ENCODE results near the gene CIC. TPM values are rescaled to one million over a fixed set of nuclear protein-coding genes. Genes with fewer than 3 reads are reported as not detected.

Gene CIC
- total RNA-seq, 1 donor from 2014 or later: 63.9 TPM

GRCh38 chr19:42234364-42234763, 34.7 kb upstream of the CIC start:
- no peak for TF ChIP-seq CTCF (conservative IDR thresholded peaks at IDR 0.05; ENCODE audit: low read depth, low read length)
- DNase-seq (ENCODE audit: low read depth): no peak
- H3K4me3 ChIP-seq (ENCODE audit: low read depth, low read length): no peak overlapping the region

- no peak for DNase-seq (ENCODE audit: low read depth)
- TF ChIP-seq CTCF (conservative IDR thresholded peaks at IDR 0.05; ENCODE audit: low read depth, low read length): no peak
- H3K4me3 ChIP-seq (ENCODE audit: low read depth, low read length): no peak overlapping the region
Observed at GRCh38 chr19:42235181-42235580, 33.9 kb upstream of the CIC start.

- no peak for DNase-seq (ENCODE audit: low read depth)
- no peak for TF ChIP-seq CTCF (conservative IDR thresholded peaks at IDR 0.05; ENCODE audit: low read depth, low read length)
- no peak overlapping the region for H3K4me3 ChIP-seq (ENCODE audit: low read depth, low read length)
Observed at GRCh38 chr19:42239544-42240220, 29.4 kb upstream of the CIC start.

- DNase-seq (ENCODE audit: low read depth): no peak
- H3K4me3 ChIP-seq (ENCODE audit: low read depth, low read length): peak overlapping the region; percentile 93
- TF ChIP-seq CTCF (conservative IDR thresholded peaks at IDR 0.05; ENCODE audit: low read depth, low read length): no peak
Observed at GRCh38 chr19:42241279-42241678, 27.8 kb upstream of the CIC start.

GRCh38 chr19:42242069-42242511, 27.0 kb upstream of the CIC start:
- H3K4me3 ChIP-seq (ENCODE audit: low read depth, low read length): peak overlapping the region; percentile 93
- no peak for DNase-seq (ENCODE audit: low read depth)
- TF ChIP-seq CTCF (conservative IDR thresholded peaks at IDR 0.05; ENCODE audit: low read depth, low read length): no peak

- H3K4me3 ChIP-seq (ENCODE audit: low read depth, low read length): peak within 1 kb of the TSS; percentile 93
- DNase-seq (ENCODE audit: low read depth): peak; percentile 96
- TF ChIP-seq CTCF (conservative IDR thresholded peaks at IDR 0.05; ENCODE audit: low read depth, low read length): no peak
Observed at GRCh38 chr19:42242512-42243409, 26.3 kb upstream of the CIC start, which contains the start of gene GSK3A. GSK3A (minus strand) TSS chr19:42242602; CDS start chr19:42242465, 137 bp downstream.
